ENCODE results near the gene SPDEF. TPM values are rescaled to one million over a fixed set of nuclear protein-coding genes. Genes with fewer than 3 reads are reported as not detected.

SPDEF gene
- total RNA-seq, 1 donor from 2014 or later = not detected

- no peak overlapping the region for H3K27ac ChIP-seq
- DNase-seq (ENCODE audit: extremely low spot score in 2 of 2) = no peak
- peaks cover 7% of the 10 kb centered on the region for H3K4me1 ChIP-seq
- H3K27me3 ChIP-seq = no peaks in the 10 kb centered on the region
- no peaks in the 10 kb centered on the region for H3K36me3 ChIP-seq
- intact Hi-C loops (cut with DNase I) = no loop called here
- no peaks in the 10 kb centered on the region for H3K9me3 ChIP-seq
- H3K4me3 ChIP-seq = no peak overlapping the region
- TF ChIP-seq POLR2AphosphoS5 (IDR thresholded peaks at IDR 0.05; ENCODE audit: insufficient read depth in 1 of 2, low read depth in 1 of 2) = no peak
- TF ChIP-seq, protein P1, sequence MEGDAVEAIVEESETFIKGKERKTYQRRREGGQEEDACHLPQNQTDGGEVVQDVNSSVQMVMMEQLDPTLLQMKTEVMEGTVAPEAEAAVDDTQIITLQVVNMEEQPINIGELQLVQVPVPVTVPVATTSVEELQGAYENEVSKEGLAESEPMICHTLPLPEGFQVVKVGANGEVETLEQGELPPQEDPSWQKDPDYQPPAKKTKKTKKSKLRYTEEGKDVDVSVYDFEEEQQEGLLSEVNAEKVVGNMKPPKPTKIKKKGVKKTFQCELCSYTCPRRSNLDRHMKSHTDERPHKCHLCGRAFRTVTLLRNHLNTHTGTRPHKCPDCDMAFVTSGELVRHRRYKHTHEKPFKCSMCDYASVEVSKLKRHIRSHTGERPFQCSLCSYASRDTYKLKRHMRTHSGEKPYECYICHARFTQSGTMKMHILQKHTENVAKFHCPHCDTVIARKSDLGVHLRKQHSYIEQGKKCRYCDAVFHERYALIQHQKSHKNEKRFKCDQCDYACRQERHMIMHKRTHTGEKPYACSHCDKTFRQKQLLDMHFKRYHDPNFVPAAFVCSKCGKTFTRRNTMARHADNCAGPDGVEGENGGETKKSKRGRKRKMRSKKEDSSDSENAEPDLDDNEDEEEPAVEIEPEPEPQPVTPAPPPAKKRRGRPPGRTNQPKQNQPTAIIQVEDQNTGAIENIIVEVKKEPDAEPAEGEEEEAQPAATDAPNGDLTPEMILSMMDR (IDR thresholded peaks at IDR 0.05) = no peak
- TF ChIP-seq POLR2A (IDR thresholded peaks at IDR 0.05) = no peak
Observed at GRCh38 chr6:34518669-34519365, 37.3 kb downstream of the SPDEF start.

GRCh38 chr6:34517966-34518365 is 38.2 kb downstream of the SPDEF start:
- H3K4me3 ChIP-seq = no peak overlapping the region
- intact Hi-C loops (cut with DNase I) = no loop called here
- DNase-seq (ENCODE audit: extremely low spot score in 2 of 2) = no peak
- no peaks in the 10 kb centered on the region for H3K36me3 ChIP-seq
- TF ChIP-seq POLR2A (IDR thresholded peaks at IDR 0.05) (no peak), POLR2AphosphoS5 (IDR thresholded peaks at IDR 0.05; ENCODE audit: insufficient read depth in 1 of 2, low read depth in 1 of 2) (no peak)
- TF ChIP-seq, protein P1 (IDR thresholded peaks at IDR 0.05) = no peak
- H3K27me3 ChIP-seq = no peaks in the 10 kb centered on the region
- H3K4me1 ChIP-seq = peaks cover 7% of the 10 kb centered on the region
- H3K9me3 ChIP-seq = no peaks in the 10 kb centered on the region
- no peak overlapping the region for H3K27ac ChIP-seq

DNA sequence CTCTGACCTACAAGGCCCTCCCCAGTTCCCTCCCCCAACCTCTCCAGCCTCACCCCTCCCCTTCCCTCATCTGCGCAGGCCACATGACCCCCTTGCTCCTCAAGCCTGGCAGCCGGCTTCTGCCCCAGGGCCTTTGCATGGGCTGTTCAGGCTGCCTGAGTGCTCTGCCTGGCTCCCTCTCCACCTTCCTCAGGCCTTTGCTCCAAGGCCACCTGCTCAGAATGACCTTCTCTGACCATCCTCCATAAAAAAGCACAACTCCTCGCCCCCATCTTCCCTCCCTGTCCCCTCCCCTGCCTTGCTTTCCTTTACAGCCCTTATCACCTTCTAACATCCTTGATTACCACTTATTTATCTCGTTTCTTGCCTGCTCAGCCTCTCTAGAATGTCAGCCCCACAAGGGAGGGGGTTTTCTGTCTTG is 38.7 kb downstream of the SPDEF start:
- H3K27ac ChIP-seq = no peak overlapping the region
- H3K9me3 ChIP-seq = no peaks in the 10 kb centered on the region
- no peaks in the 10 kb centered on the region for H3K36me3 ChIP-seq
- no peak for DNase-seq (ENCODE audit: extremely low spot score in 2 of 2)
- H3K27me3 ChIP-seq = no peaks in the 10 kb centered on the region
- peaks cover 7% of the 10 kb centered on the region for H3K4me1 ChIP-seq
- TF ChIP-seq, protein P1 (IDR thresholded peaks at IDR 0.05) = no peak
- TF ChIP-seq POLR2AphosphoS5 (IDR thresholded peaks at IDR 0.05; ENCODE audit: insufficient read depth in 1 of 2, low read depth in 1 of 2) = no peak
- no peak for TF ChIP-seq POLR2A (IDR thresholded peaks at IDR 0.05)
- intact Hi-C loops (cut with DNase I) = no loop called here
- no peak overlapping the region for H3K4me3 ChIP-seq

- no peak overlapping the region for H3K27ac ChIP-seq
- intact Hi-C loops (cut with DNase I) = no loop called here
- H3K36me3 ChIP-seq = no peaks in the 10 kb centered on the region
- no peak for TF ChIP-seq POLR2AphosphoS5 (IDR thresholded peaks at IDR 0.05; ENCODE audit: insufficient read depth in 1 of 2, low read depth in 1 of 2)
- TF ChIP-seq, protein P1 (IDR thresholded peaks at IDR 0.05) = no peak
- TF ChIP-seq POLR2A (IDR thresholded peaks at IDR 0.05) = no peak
- DNase-seq (ENCODE audit: extremely low spot score in 2 of 2) = no peak
- no peak overlapping the region for H3K4me3 ChIP-seq
- no peaks in the 10 kb centered on the region for H3K27me3 ChIP-seq
- peaks cover 7% of the 10 kb centered on the region for H3K4me1 ChIP-seq
- H3K9me3 ChIP-seq = no peaks in the 10 kb centered on the region
Observed at GRCh38 chr6:34516391-34517324, 39.5 kb downstream of the SPDEF start.

All from vagina (tissue), 2 donors.